Omental fat pad (tissue), 4 donors: ENCODE results near the gene AXDND1. TPM values are rescaled to one million over a fixed set of nuclear protein-coding genes. Genes with fewer than 3 reads are reported as not detected.
A peak's percentile ranks its signal among the peaks of the same experiment; 100 is the strongest.

Source experiments
- ATAC-seq: fragments of 150-250 bp; one replicate; pipeline ENCODE4 v1.9.1; 2016; ENCODE audit warnings: mild to moderate bottlenecking, moderate library complexity; ENCODE audit not compliant: low FRiP score
- DNase-seq: peaks from one replicate; pipeline ENCODE4 v3.0.0-alpha.2; 2019; ENCODE audit warnings: low spot score
- CTCF ChIP-seq, 3 donors: fragments of 450-650 bp; IDR thresholded peaks; one replicate each; pipeline ENCODE4 v1.5.1; 2016 to 2017; ENCODE audit warnings: antibody characterized with exemption in 3 of 3, mild to moderate bottlenecking in 3 of 3, moderate library complexity in 2 of 3
- total RNA-seq, 4 donors: library from RNA; depleted of rRNA; stranded (reverse); fragments of >200 nt; gene quantifications; one replicate each; pipeline ENCODE4 v1.1.0, GENCODE V29; 2016

Gene AXDND1
- total RNA-seq, 4 donors from 2014 or later, result 0.25 to 0.28 TPM; not detected in 2

- ATAC-seq, result no peak
- DNase-seq, result no peak
- TF ChIP-seq CTCF (IDR thresholded peaks at IDR 0.05), result no peak
These were observed 39.0 kb upstream of the AXDND1 start for GRCh38 chr1:179326746-179327145.

DNA sequence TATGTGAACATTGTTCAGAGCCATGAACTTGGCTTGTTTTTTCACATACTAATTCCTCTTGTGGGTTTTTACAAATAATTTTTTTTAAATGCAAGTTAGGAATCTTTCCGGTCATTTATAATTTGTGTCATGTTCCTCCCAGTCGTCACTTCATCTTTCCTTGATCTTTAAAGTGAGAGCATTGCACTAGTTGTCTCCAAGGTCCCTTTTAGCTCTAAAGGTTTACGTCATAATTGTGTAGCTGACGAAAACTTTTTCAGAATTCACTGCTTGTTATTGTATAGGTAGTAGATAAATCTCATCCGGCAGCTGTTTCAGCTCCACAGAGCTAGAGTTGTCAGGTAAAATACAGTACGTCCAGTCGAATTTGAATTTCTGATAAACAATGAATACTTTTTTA lies 38.6 kb upstream of the AXDND1 start:
- ATAC-seq (no peak), DNase-seq (no peak)
- TF ChIP-seq CTCF (IDR thresholded peaks at IDR 0.05), result no peak

DNA sequence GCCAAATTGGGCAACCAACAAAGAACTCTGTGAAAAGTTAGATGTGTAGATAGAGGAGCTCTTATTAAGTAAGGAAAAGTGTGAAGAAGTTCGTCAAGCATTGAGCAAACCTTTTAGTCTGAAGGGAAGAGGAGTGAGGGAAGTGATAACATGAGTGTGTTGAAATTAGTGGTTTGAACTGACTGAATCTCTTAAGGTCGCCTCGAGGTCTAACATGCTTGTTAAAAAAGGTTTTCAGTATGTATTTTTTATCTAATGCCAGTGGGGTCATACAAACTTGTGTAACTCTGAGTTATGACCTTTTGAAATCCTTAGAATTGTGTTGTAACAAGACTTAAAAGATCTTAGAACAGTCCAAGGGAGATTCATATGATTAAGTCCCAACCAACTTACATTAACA lies 38.1 kb upstream of the AXDND1 start:
- peak; percentile 69 for ATAC-seq
- no peak for TF ChIP-seq CTCF (IDR thresholded peaks at IDR 0.05)

GRCh38 chr1:179329862-179330261 lies 35.9 kb upstream of the AXDND1 start:
- no peak for DNase-seq
- TF ChIP-seq CTCF (IDR thresholded peaks at IDR 0.05), result no peak
- no peak for ATAC-seq

More for the DNA sequence above, 38.1 kb upstream of the AXDND1 start:
- DNase-seq, result no peak

DNA sequence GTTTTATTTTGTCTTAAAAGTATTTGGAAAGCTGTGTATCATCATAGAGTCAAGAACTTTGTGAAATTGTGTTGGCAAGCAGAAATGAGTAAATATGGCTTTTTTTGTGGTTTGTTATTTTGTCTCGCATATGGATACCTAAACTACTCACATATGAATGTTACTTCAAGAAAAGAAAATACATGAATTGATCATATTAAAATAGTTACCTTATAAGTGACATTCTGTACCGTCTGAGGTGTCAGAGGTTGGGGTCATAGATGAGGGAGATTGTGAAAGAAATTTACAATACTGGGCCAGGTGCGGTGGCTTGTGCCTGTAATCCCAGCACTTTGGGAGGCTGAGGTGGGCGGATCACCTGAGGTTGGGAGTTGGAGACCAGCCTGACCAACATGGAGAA lies 31.3 kb upstream of the AXDND1 start:
- no peak for DNase-seq
- TF ChIP-seq CTCF (IDR thresholded peaks at IDR 0.05), result no peak
- no peak for ATAC-seq

DNA sequence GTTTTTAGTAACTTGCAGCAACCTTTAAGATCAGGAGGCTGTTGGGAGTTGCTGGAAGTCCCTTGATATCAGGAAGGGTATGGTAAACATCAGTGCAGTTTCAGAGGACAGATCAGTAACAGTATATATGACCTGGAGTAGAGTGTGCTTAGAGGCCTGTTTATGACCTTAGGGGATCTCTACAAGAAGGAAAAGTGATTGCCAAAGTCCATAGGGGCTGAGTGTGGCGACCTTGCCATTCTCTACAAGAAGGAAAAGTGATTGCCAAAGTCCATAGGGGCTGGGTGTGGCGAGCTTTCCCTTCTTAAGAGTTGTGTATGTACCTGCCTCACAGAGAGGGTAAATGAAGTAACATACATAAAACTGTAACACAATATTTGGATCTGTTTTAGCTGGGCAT lies 28.5 kb upstream of the AXDND1 start:
- ATAC-seq (peak; percentile 28), DNase-seq (no peak)
- TF ChIP-seq CTCF (IDR thresholded peaks at IDR 0.05), result no peak

- DNase-seq, result no peak
- no peak for TF ChIP-seq CTCF (IDR thresholded peaks at IDR 0.05)
- no peak for ATAC-seq
These were observed 27.7 kb upstream of the AXDND1 start for GRCh38 chr1:179337942-179338560.
